Activated T-helper 1 cell treated with anti-CD3 and anti-CD28 coated beads, Interleukin-12 subunit alpha, Interleukin-12 subunit beta, Interleukin-2, Interleukin-4 antibody, amounts not matched to agents 30 ng/mL and 10 ng/mL and 1 ng/mL, durations not matched to agents 14 hours and 24 hours and 36 hours (primary cell): ENCODE results near the gene RUNX3. TPM values are rescaled to one million over a fixed set of nuclear protein-coding genes. Genes with fewer than 3 reads are reported as not detected.
"Not testable (repeated sequence)": the region's sequence is repeated elsewhere in the genome, so short reads cannot be mapped to it uniquely, and the experiment has no call there.

Experiments
- DNase-seq: peaks from one replicate; pipeline ENCODE4 v3.0.0; 2021; ENCODE audit warnings: low spot score
- H3K27ac Mint-ChIP-seq: one replicate; pipeline ENCODE4 v1.8.0; 2021; ENCODE audit warnings: mild to moderate bottlenecking, mixed read lengths
- H3K27me3 Mint-ChIP-seq: one replicate; pipeline ENCODE4 v1.8.0; 2022; ENCODE audit warnings: mild to moderate bottlenecking, moderate library complexity, mixed read lengths; ENCODE audit not compliant: insufficient read depth
- H3K36me3 Mint-ChIP-seq: one replicate; pipeline ENCODE4 v1.8.0; 2021; ENCODE audit warnings: low read depth, mixed read lengths
- H3K4me1 Mint-ChIP-seq: one replicate; pipeline ENCODE4 v1.8.0; 2021; ENCODE audit warnings: low read depth, mixed read lengths
- H3K4me3 Mint-ChIP-seq: one replicate; pipeline ENCODE4 v1.8.0; 2021; ENCODE audit warnings: mild to moderate bottlenecking, moderate library complexity, mixed read lengths
- H3K9me3 Mint-ChIP-seq: one replicate; pipeline ENCODE4 v1.8.0; 2021; ENCODE audit warnings: mixed read lengths
- intact Hi-C: fragments of 100-400 bp; cut with micrococcal nuclease; formaldehyde crosslinking; loops from one replicate; pipeline ENCODE4 v1.15.1; 2024
- total RNA-seq: library from RNA; stranded (reverse); gene quantifications from 2 replicates; pipeline ENCODE4 v1.2.3, GENCODE V29; 2022

RUNX3 gene
- total RNA-seq, 1 donor from 2014 or later, result 133 TPM

DNA sequence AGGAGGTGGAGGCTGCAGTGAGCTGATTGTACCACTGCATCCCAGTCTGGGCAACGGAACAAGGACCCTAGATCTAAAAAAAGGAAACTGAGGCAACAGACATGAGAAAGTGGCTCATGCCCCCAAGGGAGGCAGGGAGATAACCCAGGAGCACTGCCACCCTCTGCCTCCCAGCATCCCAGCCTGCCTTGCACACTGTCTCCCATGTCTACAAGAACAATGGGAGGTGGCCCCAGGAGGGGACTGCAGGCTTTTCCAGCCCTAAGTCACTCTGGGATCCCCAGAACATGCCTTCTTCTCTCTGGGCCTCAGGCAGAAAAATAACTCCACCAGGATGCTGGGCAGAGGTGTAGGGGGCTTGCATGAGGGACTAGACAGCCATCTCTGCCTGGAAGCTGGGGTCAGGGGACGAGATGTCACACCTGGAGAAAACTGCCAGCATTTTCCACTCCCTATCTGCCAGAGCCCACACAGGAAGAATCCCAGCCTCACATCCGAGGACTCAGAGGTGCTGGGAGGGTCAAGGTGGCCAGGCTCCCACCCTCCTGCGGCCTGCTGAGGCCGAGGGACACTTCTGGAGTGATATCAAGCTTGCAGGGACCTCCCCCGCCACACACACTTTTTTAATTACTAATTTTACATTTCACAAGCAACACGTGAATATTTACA, 21.4 kb downstream of the RUNX3 start:
- Mint-ChIP-seq H3K36me3 (peaks cover 47% of the 10 kb centered on the region), H3K27me3 (no peaks in the 10 kb centered on the region), H3K9me3 (no peaks in the 10 kb centered on the region), H3K4me1 (peaks cover 23% of the 10 kb centered on the region), H3K27ac (peak overlapping the region; percentile 52), H3K4me3 (no peak overlapping the region)
- DNase-seq, result no peak
- intact Hi-C loops, result no loop called here

DNA sequence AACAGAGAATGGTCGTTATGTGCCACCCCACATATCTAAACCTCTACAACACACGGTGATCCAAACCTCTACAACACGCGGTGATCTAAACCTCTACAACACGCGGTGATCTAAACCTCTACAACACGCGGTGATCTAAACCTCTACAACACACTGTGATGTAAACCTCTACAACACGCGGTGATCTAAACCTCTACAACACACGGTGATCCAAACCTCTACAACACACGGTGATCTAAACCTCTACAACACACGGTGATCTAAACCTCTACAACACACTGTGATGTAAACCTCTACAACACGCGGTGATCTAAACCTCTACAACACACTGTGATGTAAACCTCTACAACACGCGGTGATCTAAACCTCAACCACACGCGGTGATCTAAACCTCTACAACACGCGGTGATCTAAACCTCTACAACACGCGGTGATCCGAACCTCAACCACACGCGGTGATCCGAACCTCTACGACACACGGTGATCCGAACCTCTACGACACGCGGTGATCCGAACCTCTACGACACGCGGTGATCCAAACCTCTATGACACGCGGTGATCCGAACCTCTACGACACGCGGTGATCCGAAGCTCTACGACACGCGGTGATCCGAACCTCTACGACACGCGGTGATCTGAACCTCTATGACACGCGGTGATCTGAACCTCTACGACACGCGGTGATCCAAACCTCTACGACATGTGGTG, 22.3 kb downstream of the RUNX3 start:
- H3K36me3 Mint-ChIP-seq, result peaks cover 47% of the 10 kb centered on the region

DNA sequence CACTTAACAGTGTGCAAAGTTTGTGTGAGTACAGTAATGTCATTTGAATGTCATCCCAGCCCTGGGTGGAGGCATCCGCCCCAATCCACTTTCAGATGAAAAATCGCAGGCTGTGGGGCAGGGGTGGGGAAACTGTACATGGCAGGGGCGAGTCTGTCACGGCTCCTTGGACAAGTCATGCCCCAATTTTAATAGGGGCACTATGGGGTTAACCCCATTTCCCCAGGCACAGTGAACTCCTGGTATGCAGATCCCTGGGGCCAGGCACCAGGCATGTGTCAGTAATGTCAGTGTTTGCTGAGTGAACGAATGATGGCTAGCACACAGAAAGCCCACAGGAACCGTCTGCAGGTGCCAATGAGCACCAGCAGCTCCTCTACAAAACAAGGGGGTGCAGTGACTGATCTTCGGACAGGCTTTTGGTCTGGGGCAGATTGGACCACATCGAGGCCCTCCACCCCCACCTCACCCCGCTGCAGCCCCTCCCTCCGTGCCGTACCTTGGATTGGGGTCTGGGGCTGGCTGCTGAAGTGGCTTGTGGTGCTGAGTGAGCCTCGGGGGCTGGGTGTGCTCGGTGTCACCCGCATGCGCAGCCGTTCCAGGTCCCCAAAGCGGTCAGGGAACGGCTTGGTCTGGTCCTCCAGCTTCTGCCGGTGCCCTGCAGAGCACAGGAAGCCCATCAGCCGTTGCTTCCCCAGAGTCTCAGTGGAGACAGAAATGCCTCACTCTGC, 23.2 kb downstream of the RUNX3 start:
- H3K9me3 Mint-ChIP-seq, result no peaks in the 10 kb centered on the region
- H3K4me1 Mint-ChIP-seq, result peaks cover 18% of the 10 kb centered on the region
- DNase-seq, result no peak
- peaks cover 40% of the 10 kb centered on the region for H3K36me3 Mint-ChIP-seq
- H3K27ac Mint-ChIP-seq, result no peak overlapping the region
- no peaks in the 10 kb centered on the region for H3K27me3 Mint-ChIP-seq
- H3K4me3 Mint-ChIP-seq, result no peak overlapping the region
- intact Hi-C loops, result no loop called here

More for the DNA sequence above, 22.3 kb downstream of the RUNX3 start:
- Mint-ChIP-seq H3K27ac (peak overlapping the region; percentile 22), H3K4me1 (peaks cover 23% of the 10 kb centered on the region)
- H3K4me3 Mint-ChIP-seq, DNase-seq, intact Hi-C loops, H3K9me3 Mint-ChIP-seq, H3K27me3 Mint-ChIP-seq: not testable (repeated sequence)

DNA sequence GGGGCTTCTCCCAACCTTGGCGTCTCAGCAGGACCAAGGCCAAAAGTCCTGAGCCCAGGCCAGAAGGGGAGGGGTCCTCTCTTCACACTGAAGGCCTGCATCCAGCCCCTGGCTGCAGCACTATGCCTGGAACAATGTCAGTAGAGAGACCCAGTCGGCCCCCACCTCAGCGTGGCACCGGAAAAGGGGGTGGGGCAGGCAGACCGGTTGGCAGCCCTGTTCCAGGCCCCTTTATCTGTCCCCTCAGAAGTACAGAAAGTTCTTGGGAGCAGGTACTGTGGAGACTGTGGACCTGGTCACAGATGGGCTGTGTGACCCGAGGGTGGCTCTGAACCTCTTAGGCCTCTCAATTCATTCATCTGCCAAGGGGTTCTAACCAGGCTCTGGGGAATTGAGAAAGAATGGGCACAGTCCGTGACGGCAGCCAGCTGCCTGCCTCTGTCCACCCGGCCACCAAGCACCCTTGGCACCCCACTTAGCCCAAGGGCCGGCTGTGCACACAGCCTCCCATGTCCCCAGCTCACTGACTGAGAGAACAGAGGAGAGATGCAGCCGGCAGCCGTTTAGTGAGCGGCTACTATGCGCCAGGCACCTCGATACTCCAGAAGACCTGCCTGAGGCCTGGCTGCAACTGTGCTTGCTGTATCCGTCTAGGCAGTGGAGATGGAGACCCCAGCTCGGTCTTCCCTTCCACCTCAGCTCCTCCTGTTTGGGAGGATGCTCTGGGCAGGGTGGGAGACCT, 23.9 kb downstream of the RUNX3 start:
- no peaks in the 10 kb centered on the region for H3K9me3 Mint-ChIP-seq
- no peak overlapping the region for H3K27ac Mint-ChIP-seq

DNA sequence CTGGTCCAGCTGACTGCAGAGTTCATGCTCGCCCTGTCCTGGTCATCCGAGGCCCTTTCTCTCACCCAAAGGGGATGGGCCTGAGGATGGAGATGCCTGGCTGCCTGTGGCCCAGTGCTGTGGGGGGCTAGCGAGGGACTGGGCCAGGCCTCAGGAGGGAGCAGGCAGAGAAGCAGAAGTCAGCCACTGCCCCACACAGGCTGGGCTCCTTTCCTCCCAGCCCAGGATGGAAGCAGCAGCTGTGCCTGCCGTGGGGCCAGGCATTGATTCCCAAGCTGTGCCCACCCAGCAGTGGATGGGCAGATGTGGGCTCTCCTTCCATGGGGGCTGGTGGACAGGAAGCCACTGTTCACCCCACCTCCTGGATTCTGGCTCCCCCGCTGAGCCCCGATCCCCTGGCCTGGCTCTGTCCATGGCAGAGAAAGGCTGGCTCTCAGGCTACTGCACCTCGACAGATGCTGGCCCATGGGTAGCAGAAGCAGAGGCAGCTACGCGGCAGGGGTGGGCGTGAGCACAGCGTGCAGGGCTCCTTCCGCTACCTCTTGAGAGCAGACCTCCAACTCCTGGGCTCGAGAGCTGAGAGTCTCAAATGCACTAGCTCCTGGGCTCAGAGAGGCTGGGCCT, 24.6 kb downstream of the RUNX3 start:
- peaks cover 37% of the 10 kb centered on the region for H3K36me3 Mint-ChIP-seq
- H3K4me1 Mint-ChIP-seq, result peaks cover 7% of the 10 kb centered on the region
- DNase-seq, result no peak
- H3K27ac Mint-ChIP-seq, result no peak overlapping the region
- no peaks in the 10 kb centered on the region for H3K27me3 Mint-ChIP-seq
- H3K9me3 Mint-ChIP-seq, result no peaks in the 10 kb centered on the region
- intact Hi-C loops, result no loop called here
- H3K4me3 Mint-ChIP-seq, result no peak overlapping the region

More for the DNA sequence above, 23.9 kb downstream of the RUNX3 start:
- no peak for DNase-seq
- no peaks in the 10 kb centered on the region for H3K27me3 Mint-ChIP-seq
- H3K4me3 Mint-ChIP-seq, result no peak overlapping the region
- intact Hi-C loops, result no loop called here
- H3K4me1 Mint-ChIP-seq, result peaks cover 13% of the 10 kb centered on the region
- H3K36me3 Mint-ChIP-seq, result peaks cover 39% of the 10 kb centered on the region

DNA sequence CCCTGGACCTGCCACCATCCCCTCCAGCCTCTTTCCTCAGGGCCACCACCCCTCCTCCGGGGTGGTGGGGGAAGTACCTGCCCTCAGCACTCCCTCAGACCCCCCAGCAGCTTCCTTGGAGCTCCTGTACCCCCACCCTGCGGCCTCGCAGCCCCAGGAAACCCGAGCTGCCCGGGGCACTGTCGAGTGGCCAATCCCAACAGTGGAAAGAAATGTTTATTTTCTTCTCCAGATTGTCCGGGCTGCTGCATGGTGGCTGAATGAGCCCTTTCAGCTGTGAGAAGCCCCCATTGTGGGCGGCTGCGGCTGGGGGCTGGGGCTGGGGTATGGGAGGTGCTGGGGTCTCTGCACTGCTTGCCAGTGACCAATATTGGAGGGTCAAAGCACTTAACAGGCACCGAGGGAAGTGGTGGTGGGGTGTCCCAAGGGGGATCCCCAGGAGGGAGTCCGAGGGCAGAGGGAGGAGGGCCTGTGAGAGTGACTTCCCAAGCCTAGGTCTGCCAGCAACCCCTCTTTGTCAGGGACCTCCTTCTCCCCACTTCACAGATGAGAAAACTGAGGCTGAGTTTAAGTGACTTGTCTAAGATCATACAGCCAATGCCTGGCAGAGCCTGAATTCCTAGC, 25.2 kb downstream of the RUNX3 start:
- no peak for DNase-seq
- H3K27ac Mint-ChIP-seq, result no peak overlapping the region
- H3K27me3 Mint-ChIP-seq, result no peaks in the 10 kb centered on the region
- intact Hi-C loops, result no loop called here
- peaks cover 7% of the 10 kb centered on the region for H3K4me1 Mint-ChIP-seq
- peaks cover 39% of the 10 kb centered on the region for H3K36me3 Mint-ChIP-seq
- H3K4me3 Mint-ChIP-seq, result no peak overlapping the region
- H3K9me3 Mint-ChIP-seq, result no peaks in the 10 kb centered on the region

DNA sequence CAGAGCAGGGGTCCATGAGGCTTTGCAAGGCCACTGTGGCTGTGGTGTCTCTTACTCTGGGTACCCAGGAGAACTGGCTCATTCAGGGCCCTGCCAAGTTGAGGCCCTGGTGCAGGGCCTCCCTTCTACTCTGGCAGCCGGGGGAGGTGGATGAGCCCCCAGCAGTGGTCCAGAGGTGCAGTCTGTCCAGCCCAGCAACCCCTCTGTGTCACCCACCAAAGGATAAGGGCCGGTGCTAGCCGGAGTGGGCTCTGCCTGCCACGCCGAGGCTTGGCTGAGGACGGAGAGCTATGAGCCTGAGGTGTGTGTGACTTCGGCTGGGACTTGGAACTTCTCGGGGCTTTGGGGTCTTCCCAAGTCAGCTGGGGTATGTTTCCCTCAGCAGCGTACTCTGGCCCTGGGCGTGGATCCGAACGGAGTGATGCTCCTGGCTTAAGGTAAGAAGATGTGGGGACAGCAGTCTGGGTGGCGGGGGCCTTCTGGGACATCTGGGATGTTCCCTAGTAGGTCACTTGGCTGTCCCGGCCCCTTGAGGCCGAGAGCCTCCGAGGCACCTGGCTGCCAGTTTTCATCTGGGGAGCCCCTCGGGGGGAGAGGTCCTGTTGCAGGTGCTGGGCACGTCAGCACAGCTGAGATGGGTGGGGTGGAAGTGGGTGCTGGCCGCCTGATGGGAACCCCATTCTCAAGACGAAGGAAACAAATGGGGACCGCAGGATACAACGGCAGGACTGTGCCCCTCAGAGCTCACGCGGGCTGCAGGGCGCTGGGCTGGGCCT, 25.9 kb downstream of the RUNX3 start:
- intact Hi-C loops, result no loop called here
- H3K27me3 Mint-ChIP-seq, result no peaks in the 10 kb centered on the region

DNA sequence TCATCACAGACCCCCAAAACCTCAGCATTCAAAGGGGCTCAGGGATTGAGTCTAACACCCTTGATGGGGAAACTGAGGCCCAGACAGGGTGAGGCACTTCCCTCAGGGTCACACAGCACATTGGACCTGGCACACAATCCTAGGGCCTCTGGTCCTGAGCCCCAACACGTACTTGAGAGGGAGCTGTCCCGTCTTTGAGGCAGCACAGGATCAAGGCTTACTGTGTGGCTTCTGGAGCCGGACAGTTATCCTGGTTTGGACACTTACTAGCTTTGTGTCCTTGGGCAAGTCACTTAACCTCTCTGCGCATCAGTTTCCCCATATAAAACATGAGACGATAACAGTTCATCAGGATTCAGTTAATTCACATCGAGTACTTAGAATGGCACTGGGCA, 26.5 kb downstream of the RUNX3 start:
- H3K27ac Mint-ChIP-seq, result no peak overlapping the region
- DNase-seq, result no peak

More for the DNA sequence above, 25.9 kb downstream of the RUNX3 start:
- Mint-ChIP-seq H3K4me1 (peaks cover under 1% of the 10 kb centered on the region), H3K27ac (no peak overlapping the region), H3K4me3 (no peak overlapping the region), H3K36me3 (peaks cover 38% of the 10 kb centered on the region), H3K9me3 (no peaks in the 10 kb centered on the region)
- DNase-seq, result no peak

DNA sequence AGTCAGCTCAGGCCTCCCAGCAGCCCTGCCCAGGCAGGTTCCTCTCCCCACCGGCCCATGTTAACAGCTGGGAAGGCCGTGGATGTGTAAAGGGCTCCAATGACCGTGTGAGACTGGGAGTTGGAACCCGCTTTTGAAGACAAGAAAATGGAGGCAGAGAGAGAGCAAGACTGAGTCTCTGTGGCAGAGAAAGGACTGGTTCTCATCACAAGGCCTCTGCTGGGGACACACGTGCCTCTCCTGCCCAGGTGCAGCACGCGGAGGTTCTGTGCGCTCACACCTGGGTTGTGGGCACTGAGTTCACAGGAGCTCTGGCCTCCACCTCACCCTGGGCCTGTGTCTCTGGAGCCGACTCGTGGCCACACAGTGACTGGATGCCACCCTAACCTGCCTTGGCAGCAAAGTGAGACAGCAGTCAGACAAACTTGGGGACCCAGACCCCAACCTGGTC, 27.0 kb downstream of the RUNX3 start:
- Mint-ChIP-seq H3K4me3 (no peak overlapping the region), H3K36me3 (peaks cover 33% of the 10 kb centered on the region), H3K27me3 (no peaks in the 10 kb centered on the region), H3K27ac (no peak overlapping the region), H3K4me1 (no peaks in the 10 kb centered on the region), H3K9me3 (no peaks in the 10 kb centered on the region)
- intact Hi-C loops, result no loop called here
- no peak for DNase-seq

More for the DNA sequence above, 26.5 kb downstream of the RUNX3 start:
- no peaks in the 10 kb centered on the region for H3K4me1 Mint-ChIP-seq
- no peaks in the 10 kb centered on the region for H3K9me3 Mint-ChIP-seq
- no peak overlapping the region for H3K4me3 Mint-ChIP-seq
- intact Hi-C loops, result no loop called here
- no peaks in the 10 kb centered on the region for H3K27me3 Mint-ChIP-seq
- H3K36me3 Mint-ChIP-seq, result peaks cover 34% of the 10 kb centered on the region

DNA sequence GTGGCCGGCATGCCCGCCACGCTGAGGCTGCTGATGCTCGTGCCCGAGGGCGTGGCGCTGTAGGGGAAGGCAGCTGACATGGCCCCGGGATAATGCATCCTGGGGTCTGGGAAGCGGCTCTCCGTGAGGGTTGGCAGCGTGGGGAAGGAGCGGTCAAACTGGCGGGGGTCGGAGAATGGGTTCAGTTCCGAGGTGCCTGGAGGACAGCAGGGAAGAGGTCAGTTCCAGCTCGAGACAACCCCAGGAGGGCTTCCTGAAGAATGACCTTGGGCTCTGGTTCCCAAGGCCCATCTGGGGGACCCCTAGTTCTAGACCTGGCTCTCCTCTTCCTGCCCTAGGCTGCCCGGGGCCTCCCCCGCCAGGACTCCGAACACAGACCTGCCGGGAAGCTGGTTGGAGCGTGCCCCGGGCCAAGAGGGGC, 27.6 kb downstream of the RUNX3 start:
- no peak overlapping the region for H3K4me3 Mint-ChIP-seq
- no peaks in the 10 kb centered on the region for H3K4me1 Mint-ChIP-seq
- H3K27ac Mint-ChIP-seq, result peak overlapping the region; percentile 18
- H3K27me3 Mint-ChIP-seq, result no peaks in the 10 kb centered on the region
- H3K36me3 Mint-ChIP-seq, result peaks cover 28% of the 10 kb centered on the region
- intact Hi-C loops, result no loop called here
- H3K9me3 Mint-ChIP-seq, result no peaks in the 10 kb centered on the region
- no peak for DNase-seq

DNA sequence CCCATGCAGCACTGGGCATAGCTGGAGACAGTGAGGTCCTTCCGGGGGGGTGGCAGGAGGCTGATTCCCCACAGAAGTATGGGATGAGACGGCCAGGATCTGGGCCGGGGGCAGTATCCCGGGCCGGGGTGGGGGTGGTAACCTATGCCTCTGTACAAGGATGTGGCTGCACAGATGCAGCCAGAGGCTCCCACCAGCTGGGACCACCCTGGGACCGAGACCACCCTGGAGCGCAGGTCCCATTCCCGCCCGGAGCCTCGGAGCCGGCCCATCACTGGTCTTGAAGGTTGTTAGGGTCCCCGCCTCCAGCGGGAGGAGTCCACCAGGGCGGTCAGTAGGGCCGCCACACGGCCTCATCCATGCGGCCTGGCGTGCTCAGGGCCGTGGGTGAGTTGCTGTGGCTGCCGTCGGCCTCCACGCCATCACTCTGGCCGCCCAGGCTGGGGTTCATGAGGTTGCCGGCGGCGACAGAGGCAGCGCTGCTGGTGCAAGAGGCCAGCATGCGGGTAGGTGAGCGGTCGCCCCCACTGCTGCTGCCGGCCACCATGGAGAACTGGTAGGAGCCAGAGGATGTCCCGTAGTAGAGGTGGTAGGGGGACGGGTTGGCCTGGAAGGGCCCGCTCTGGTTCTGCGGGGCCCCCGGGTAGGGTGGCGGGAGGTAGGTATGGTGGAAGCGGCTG, 28.1 kb downstream of the RUNX3 start:
- H3K27ac Mint-ChIP-seq, result peak overlapping the region; percentile 48
- H3K4me3 Mint-ChIP-seq, result no peak overlapping the region

More for the DNA sequence above, 28.1 kb downstream of the RUNX3 start:
- DNase-seq, result no peak
- H3K36me3 Mint-ChIP-seq, result peaks cover 26% of the 10 kb centered on the region
- H3K4me1 Mint-ChIP-seq, result no peaks in the 10 kb centered on the region
- no peaks in the 10 kb centered on the region for H3K9me3 Mint-ChIP-seq
- no peaks in the 10 kb centered on the region for H3K27me3 Mint-ChIP-seq
- intact Hi-C loops, result no loop called here
